GM23338 (cell line): ENCODE data around the gene CACNA2D4. TPM values are rescaled to one million over a fixed set of nuclear protein-coding genes. Genes with fewer than 3 reads are reported as not detected.

Experiments
- ATAC-seq: fragments of 200-7000 bp; cut with Tn5 transposase; 3 replicates; pipeline ENCODE4 v1.9.1; 2020
- DNase-seq: peaks from one replicate; pipeline ENCODE4 v3.0.0-alpha.2; 2015; ENCODE audit warnings: low spot score
- H2AFZ ChIP-seq: fragments of 200-600 bp; sonication (generic); 2 replicates; pipeline ENCODE4 v1.8.0; 2016; ENCODE audit warnings: antibody characterized with exemption, mild to moderate bottlenecking, moderate library complexity
- H3F3A ChIP-seq: fragments of 200-600 bp; sonication (generic); replicated peaks from 2 replicates; pipeline ENCODE4 v1.8.0; 2017; ENCODE audit warnings: antibody characterized with exemption, mixed run types, low read depth
- H3K27ac ChIP-seq: fragments of 200-600 bp; sonication (generic); 2 replicates; pipeline ENCODE4 v1.6.1; 2016; ENCODE audit warnings: low read depth
- H3K27me3 ChIP-seq: fragments of 200-600 bp; sonication (generic); 2 replicates; pipeline ENCODE4 v1.8.0; 2016; ENCODE audit warnings: mild to moderate bottlenecking, mixed run types, moderate library complexity; ENCODE audit not compliant: insufficient read depth
- H3K36me3 ChIP-seq: fragments of 200-600 bp; sonication (generic); 2 replicates; pipeline ENCODE4 v1.8.0; 2016; ENCODE audit warnings: mild to moderate bottlenecking; ENCODE audit not compliant: insufficient read depth
- H3K4me1 ChIP-seq: fragments of 200-600 bp; sonication (generic); 2 replicates; pipeline ENCODE4 v1.8.0; 2016; ENCODE audit warnings: mild to moderate bottlenecking, moderate library complexity; ENCODE audit not compliant: insufficient read depth
- H3K4me2 ChIP-seq: fragments of 200-600 bp; sonication (generic); 2 replicates; pipeline ENCODE4 v1.7.1; 2017; ENCODE audit warnings: mixed run types
- H3K4me3 ChIP-seq: fragments of 200-600 bp; sonication (generic); 2 replicates; pipeline ENCODE4 v1.6.1; 2016; ENCODE audit warnings: mixed run types
- H3K79me2 ChIP-seq: fragments of 200-600 bp; sonication (generic); replicated peaks from 2 replicates; pipeline ENCODE4 v1.8.0; 2017; ENCODE audit warnings: mild to moderate bottlenecking; ENCODE audit not compliant: insufficient read depth
- H3K9me2 ChIP-seq: fragments of 200-600 bp; sonication (generic); 2 replicates; pipeline ENCODE4 v1.8.0; 2017; ENCODE audit not compliant: insufficient read depth
- H4K20me1 ChIP-seq: fragments of 200-600 bp; sonication (generic); replicated peaks from 2 replicates; pipeline ENCODE4 v1.8.0; 2017; ENCODE audit warnings: mild to moderate bottlenecking; ENCODE audit not compliant: insufficient read depth
- H3K27ac Mint-ChIP-seq: 2 replicates; pipeline ENCODE4 v1.8.0; 2020; ENCODE audit warnings: inconsistent platforms, mild to moderate bottlenecking, moderate library complexity, mixed read lengths
- H3K27me3 Mint-ChIP-seq: 3 replicates; pipeline ENCODE4 v1.8.0; 2022; ENCODE audit warnings: low read depth, mild to moderate bottlenecking, moderate library complexity, mixed read lengths, inconsistent platforms; ENCODE audit not compliant: insufficient read depth, poor library complexity
- H3K36me3 Mint-ChIP-seq: 3 replicates; pipeline ENCODE4 v1.8.0; 2021; ENCODE audit warnings: low read depth, mild to moderate bottlenecking, inconsistent platforms, moderate library complexity, mixed read lengths
- H3K4me1 Mint-ChIP-seq: 3 replicates; pipeline ENCODE4 v1.8.0; 2020; ENCODE audit warnings: mild to moderate bottlenecking, inconsistent platforms, mixed read lengths
- H3K4me3 Mint-ChIP-seq: 3 replicates; pipeline ENCODE4 v1.8.0; 2021; ENCODE audit warnings: moderate library complexity, mild to moderate bottlenecking, inconsistent platforms, mixed read lengths
- H3K9me3 Mint-ChIP-seq: 3 replicates; pipeline ENCODE4 v1.8.0; 2020; ENCODE audit warnings: moderate library complexity, mild to moderate bottlenecking, inconsistent platforms, mixed read lengths
- CTCF ChIP-seq, 2 experiments: fragments of 200-600 bp in 1 of 2; sonication (generic) in 1 of 2; conservative IDR thresholded peaks; 2 replicates each; pipeline versions ENCODE4 v1.5.1 to v1.6.1; 2016 to 2017; ENCODE audit warnings: antibody characterized with exemption in 2 of 2, low read depth in 2 of 2, mild to moderate bottlenecking in 2 of 2, moderate library complexity in 1 of 2
- ETS1 ChIP-seq: IDR thresholded peaks from 2 replicates; pipeline ENCODE4 v1.6.1; 2016; ENCODE audit warnings: antibody characterized with exemption
- EZH2phosphoT487 ChIP-seq: fragments of 200-600 bp; sonication (generic); IDR thresholded peaks from one replicate; pipeline ENCODE4 v1.8.1; 2018; ENCODE audit warnings: antibody characterized with exemption; ENCODE audit not compliant: unreplicated experiment
- NANOG ChIP-seq: IDR thresholded peaks from 2 replicates; pipeline ENCODE4 v1.6.1; 2016; ENCODE audit warnings: antibody characterized with exemption, borderline replicate concordance
- POLR2AphosphoS5 ChIP-seq: IDR thresholded peaks from 2 replicates; pipeline ENCODE4 v1.6.1; 2016; ENCODE audit warnings: antibody characterized with exemption, low read depth
- ZNF331 ChIP-seq: fragments of 250-450 bp; sonication (Bioruptor Pico); IDR thresholded peaks from 2 replicates; pipeline ENCODE4 v1.5.0; 2020; ENCODE audit warnings: low read depth, mild to moderate bottlenecking, moderate library complexity
- ZNF462 ChIP-seq: fragments of 250-450 bp; sonication (Bioruptor Pico); IDR thresholded peaks from 2 replicates; pipeline ENCODE4 v1.5.0; 2020; ENCODE audit warnings: mild to moderate bottlenecking, moderate library complexity
- polyA plus RNA-seq: library from polyadenylated mRNA; unstranded; fragments of >200 nt; fragmentation: Nextera tagmentation; extraction: Ambion mirVana; gene quantifications from 2 replicates; pipeline ENCODE4 v1.2.1, GENCODE V29; 2016
- total RNA-seq: library from RNA; depleted of rRNA; stranded (reverse); fragments of >200 nt; shearing (Covaris generic); gene quantifications from 2 replicates; pipeline ENCODE4 v1.2.3, GENCODE V29; 2014

Gene CACNA2D4
- total and polyA plus RNA-seq, 2 experiments from 2014 or later, result 0.07 to 0.24 TPM

- H3K27ac ChIP-seq, result no peak overlapping the region
- no peaks in the 10 kb centered on the region for H3K27me3 ChIP-seq
- H3K9me3 Mint-ChIP-seq, result peaks cover 11% of the 10 kb centered on the region
- H4K20me1 ChIP-seq, result no peaks in the 10 kb centered on the region
- H3K4me1 ChIP-seq, result no peaks in the 10 kb centered on the region
- H3K4me1 Mint-ChIP-seq, result no peaks in the 10 kb centered on the region
- no peaks in the 10 kb centered on the region for H3K27me3 Mint-ChIP-seq
- no peaks in the 10 kb centered on the region for H3F3A ChIP-seq
- H3K4me3 ChIP-seq, result no peak overlapping the region
- no peak overlapping the region for H3K4me3 Mint-ChIP-seq
- H2AFZ ChIP-seq, result no peak overlapping the region
- H3K79me2 ChIP-seq, result no peaks in the 10 kb centered on the region
- peaks cover 5% of the 10 kb centered on the region; the same call in 1 of the 2 replicates for H3K36me3 ChIP-seq
- DNase-seq (no peak), ATAC-seq (no peak)
- H3K36me3 Mint-ChIP-seq, result peaks cover 31% of the 10 kb centered on the region
- no peak overlapping the region for H3K4me2 ChIP-seq
- H3K27ac Mint-ChIP-seq, result no peak overlapping the region
- TF ChIP-seq ZNF331 (CRISPR knock-in tag) (no peak), ETS1 (no peak), CTCF (conservative IDR thresholded peaks at IDR 0.05; ENCODE audit: low read depth in 2 of 2) (no peak)
- no peaks in the 10 kb centered on the region for H3K9me2 ChIP-seq
Observed at GRCh38 chr12:1962051-1963020, 43.9 kb upstream of the CACNA2D4 start.

GRCh38 chr12:1956716-1957115 lies 38.3 kb upstream of the CACNA2D4 start:
- Histone ChIP-seq H3F3A (no peaks in the 10 kb centered on the region), H3K4me1 (no peaks in the 10 kb centered on the region), H4K20me1 (no peaks in the 10 kb centered on the region), H3K79me2 (no peaks in the 10 kb centered on the region), H3K27me3 (no peaks in the 10 kb centered on the region), H3K4me2 (no peak overlapping the region), H2AFZ (no peak overlapping the region), H3K9me2 (no peaks in the 10 kb centered on the region), H3K4me3 (no peak overlapping the region), H3K27ac (no peak overlapping the region), H3K36me3 (0 out of 2 replicates have a peak, but pooled peaks cover 14% of the 10 kb centered on the region)
- H3K36me3 Mint-ChIP-seq, result peaks cover 42% of the 10 kb centered on the region
- peaks cover 11% of the 10 kb centered on the region for H3K9me3 Mint-ChIP-seq
- H3K4me3 Mint-ChIP-seq, result no peak overlapping the region
- H3K27me3 Mint-ChIP-seq, result no peaks in the 10 kb centered on the region
- no peak for DNase-seq
- no peak for ATAC-seq
- no peak overlapping the region for H3K27ac Mint-ChIP-seq
- no peaks in the 10 kb centered on the region for H3K4me1 Mint-ChIP-seq
- TF ChIP-seq POLR2AphosphoS5 (no peak), EZH2phosphoT487 (no peak), NANOG (no peak), ZNF462 (CRISPR knock-in tag) (no peak)
